ENCODE data around the gene MYO1E. TPM values are rescaled to one million over a fixed set of nuclear protein-coding genes. Genes with fewer than 3 reads are reported as not detected.

The MYO1E gene
- total and polyA plus RNA-seq, 4 donors, result 6.7 to 70.9 (median 21.6) TPM

GRCh38 chr15:59413577-59413976, 40.9 kb upstream of the MYO1E start:
- TF ChIP-seq SP1 (IDR thresholded peaks at IDR 0.05) (no peak), NR2F2 (IDR thresholded peaks at IDR 0.05) (no peak), TAF1 (conservative IDR thresholded peaks at IDR 0.05) (no peak), RXRA (IDR thresholded peaks at IDR 0.05) (no peak), REST (IDR thresholded peaks at IDR 0.05) (no peak), ZBTB33 (IDR thresholded peaks at IDR 0.05) (no peak)
- Histone ChIP-seq H3K27me3 (ENCODE audit: control insufficient read depth in 4 of 4, insufficient read depth in 4 of 4, low read length in 3 of 4) (no peaks in the 10 kb centered on the region), H3K9ac (ENCODE audit: low read depth in 1 of 2, low read length in 2 of 2) (no peak overlapping the region), H3K36me3 (ENCODE audit: control insufficient read depth in 4 of 4, insufficient read depth in 3 of 4, low read depth in 1 of 4, low read length in 3 of 4) (no peaks in the 10 kb centered on the region), H3K27ac (ENCODE audit: low read depth in 1 of 2, low read length in 2 of 2) (no peak overlapping the region), H3K9me3 (ENCODE audit: control insufficient read depth in 4 of 4, low read length in 3 of 4) (no peaks in the 10 kb centered on the region), H3K4me3 (ENCODE audit: low read depth in 1 of 3, low read length in 3 of 3) (no peak overlapping the region), H3K4me1 (ENCODE audit: control insufficient read depth in 4 of 4, insufficient read depth in 4 of 4, low read length in 3 of 4) (peaks cover 0 to 11% (median 5%) of the 10 kb centered on the region in 4 donors)
- 70% methylated on average over 2 of the region's 2 CpGs for WGBS
- no peak for DNase-seq (ENCODE audit: low spot score)

- DNase-seq (ENCODE audit: low spot score), result no peak
- TF ChIP-seq HNF4G (IDR thresholded peaks at IDR 0.05), result no peak
- TF ChIP-seq NR2F2 (IDR thresholded peaks at IDR 0.05), result no peak
- TF ChIP-seq RXRA (IDR thresholded peaks at IDR 0.05), result peak in 1 of 2 donors; percentile 13
- no peak for TF ChIP-seq GABPA (IDR thresholded peaks at IDR 0.05 in 1 of 2, conservative IDR thresholded peaks at IDR 0.05 in 1 of 2)
- peak; percentile 19 for TF ChIP-seq SP1 (IDR thresholded peaks at IDR 0.05)
- no peak for TF ChIP-seq TAF1 (conservative IDR thresholded peaks at IDR 0.05)
- no peak for TF ChIP-seq MAX (IDR thresholded peaks at IDR 0.05)
- no peak for TF ChIP-seq FOXA1 (IDR thresholded peaks at IDR 0.05)
- TF ChIP-seq HNF4A (conservative IDR thresholded peaks at IDR 0.05), result peak in 1 of 2 donors; percentile 6
- TF ChIP-seq RAD21 (IDR thresholded peaks at IDR 0.05), result peak in 1 of 2 donors; percentile 11
- no peak for TF ChIP-seq ZBTB33 (IDR thresholded peaks at IDR 0.05)
- H3K9me3 ChIP-seq (ENCODE audit: control insufficient read depth in 4 of 4, low read length in 3 of 4), result no peaks in the 10 kb centered on the region
- H3K27me3 ChIP-seq (ENCODE audit: control insufficient read depth in 4 of 4, insufficient read depth in 4 of 4, low read length in 3 of 4), result no peaks in the 10 kb centered on the region
- no peak overlapping the region for H3K9ac ChIP-seq (ENCODE audit: low read depth in 1 of 2, low read length in 2 of 2)
- no peak overlapping the region for H3K4me3 ChIP-seq (ENCODE audit: low read depth in 1 of 3, low read length in 3 of 3)
- 10% methylated on average over 2 of the region's 2 CpGs for WGBS
- H3K27ac ChIP-seq (ENCODE audit: low read depth in 1 of 2, low read length in 2 of 2), result peak overlapping the region in 1 of 2 donors; percentile 12
- no peaks in the 10 kb centered on the region for H3K36me3 ChIP-seq (ENCODE audit: control insufficient read depth in 4 of 4, insufficient read depth in 3 of 4, low read depth in 1 of 4, low read length in 3 of 4)
- H3K4me1 ChIP-seq (ENCODE audit: control insufficient read depth in 4 of 4, insufficient read depth in 4 of 4, low read length in 3 of 4), result peaks cover 0 to 12% (median 6%) of the 10 kb centered on the region in 4 donors
These were observed 37.8 kb upstream of the MYO1E start for GRCh38 chr15:59410391-59410896.

Data from liver (tissue), 9 donors.